Measurements from ENCODE around the gene HYCC2. TPM values are rescaled to one million over a fixed set of nuclear protein-coding genes. Genes with fewer than 3 reads are reported as not detected.
"Not testable (repeated sequence)": the region's sequence is repeated elsewhere in the genome, so short reads cannot be mapped to it uniquely, and the experiment has no call there.

HYCC2 gene
- total RNA-seq (2021; fragmentation: NEBNext Ultra II Directional; extraction: Animal tissue kit (Norgen Biotek cat#: 25700)) = 10 to 100 TPM; 12.1 to 17.6 (median 13.5) TPM
- long read RNA-seq, full-length matches to known transcripts = 1 of 15 reads
- long read RNA-seq, partial matches to known transcripts = 2 of 15 reads
- long read RNA-seq, other reads (novel, unspliced or antisense) = 12 of 15 reads

GRCh38 chr2:201071479-201072200 lies at the start of gene HYCC2, which contains the start of gene NDUFB3:
HYCC2 (minus strand) TSS chr2:201071671; CDS start chr2:201024009, 47,662 bp downstream.
NDUFB3 (plus strand) TSS chr2:201072001; CDS start chr2:201078883, 6,882 bp downstream.
- peak; percentile 55; the same call in 1 of the 2 replicates for TF ChIP-seq CTCF (IDR thresholded peaks at IDR 0.05)
- peak within 1 kb of the TSS; percentile 93 for H3K27ac Mint-ChIP-seq

GRCh38 chr2:201118961-201119854 lies 47.7 kb upstream of the HYCC2 start:
- no peak for TF ChIP-seq CTCF (IDR thresholded peaks at IDR 0.05)
- peak; percentile 35 for DNase-seq
- H3K4me3 Mint-ChIP-seq = peak overlapping the region; percentile 94
- no peaks in the 10 kb centered on the region for H3K9me3 Mint-ChIP-seq
- H3K36me3 Mint-ChIP-seq (ENCODE audit: low read depth) = peaks cover 58% of the 10 kb centered on the region
- peaks cover 7% of the 10 kb centered on the region for H3K27me3 Mint-ChIP-seq (ENCODE audit: insufficient read depth)
- peak overlapping the region; percentile 93 for H3K27ac Mint-ChIP-seq
- peaks cover 76% of the 10 kb centered on the region for H3K4me1 Mint-ChIP-seq (ENCODE audit: low read depth)

More at GRCh38 chr2:201071479-201072200, at the start of gene HYCC2, which contains the start of gene NDUFB3:
- Mint-ChIP-seq H3K4me1 (ENCODE audit: low read depth) (peaks cover 33% of the 10 kb centered on the region), H3K9me3 (no peaks in the 10 kb centered on the region), H3K27me3 (ENCODE audit: insufficient read depth) (no peaks in the 10 kb centered on the region; the same call in none of the 2 replicates), H3K4me3 (peak within 1 kb of the TSS; percentile 97), H3K36me3 (ENCODE audit: low read depth) (peaks cover 14% of the 10 kb centered on the region)
- DNase-seq = peak; percentile 92

GRCh38 chr2:201118121-201118960 lies 46.9 kb upstream of the HYCC2 start:
- Mint-ChIP-seq H3K27me3 (ENCODE audit: insufficient read depth) (peaks cover 7% of the 10 kb centered on the region), H3K27ac (peak overlapping the region; percentile 93), H3K4me1 (ENCODE audit: low read depth) (peaks cover 72% of the 10 kb centered on the region), H3K36me3 (ENCODE audit: low read depth) (peaks cover 51% of the 10 kb centered on the region), H3K9me3 (no peaks in the 10 kb centered on the region), H3K4me3 (peak overlapping the region; percentile 94)
- DNase-seq = peak; percentile 71
- peak; percentile 72 for TF ChIP-seq CTCF (IDR thresholded peaks at IDR 0.05)

GRCh38 chr2:201117735-201118094 lies 46.2 kb upstream of the HYCC2 start:
- not testable (repeated sequence) for H3K9me3 Mint-ChIP-seq; DNase-seq; H3K27me3 Mint-ChIP-seq (ENCODE audit: insufficient read depth)
- peak overlapping the region; percentile 93 for H3K27ac Mint-ChIP-seq
- peak overlapping the region; percentile 94 for H3K4me3 Mint-ChIP-seq
- peaks cover 66% of the 10 kb centered on the region for H3K4me1 Mint-ChIP-seq (ENCODE audit: low read depth)
- peaks cover 44% of the 10 kb centered on the region for H3K36me3 Mint-ChIP-seq (ENCODE audit: low read depth)

GRCh38 chr2:201116959-201117734 lies 45.7 kb upstream of the HYCC2 start:
- Mint-ChIP-seq H3K4me3 (peak overlapping the region; percentile 94), H3K9me3 (no peaks in the 10 kb centered on the region), H3K36me3 (ENCODE audit: low read depth) (peaks cover 39% of the 10 kb centered on the region), H3K27me3 (ENCODE audit: insufficient read depth) (peaks cover 5% of the 10 kb centered on the region), H3K27ac (peak overlapping the region; percentile 93), H3K4me1 (ENCODE audit: low read depth) (peaks cover 61% of the 10 kb centered on the region)
- TF ChIP-seq CTCF (IDR thresholded peaks at IDR 0.05) = peak; percentile 69
- peak; percentile 81 for DNase-seq
